Colon (tissue), 2 donors: ENCODE results near the gene XIAP.

Experiments
- FAIRE-seq: peaks from 2 replicates; lab custom pipeline; 2012; peaks lifted over from hg19 to GRCh38; lab: Jason Lieb, UNC
- donor health status: control.
- donor health status: control.

XIAP gene

DNA sequence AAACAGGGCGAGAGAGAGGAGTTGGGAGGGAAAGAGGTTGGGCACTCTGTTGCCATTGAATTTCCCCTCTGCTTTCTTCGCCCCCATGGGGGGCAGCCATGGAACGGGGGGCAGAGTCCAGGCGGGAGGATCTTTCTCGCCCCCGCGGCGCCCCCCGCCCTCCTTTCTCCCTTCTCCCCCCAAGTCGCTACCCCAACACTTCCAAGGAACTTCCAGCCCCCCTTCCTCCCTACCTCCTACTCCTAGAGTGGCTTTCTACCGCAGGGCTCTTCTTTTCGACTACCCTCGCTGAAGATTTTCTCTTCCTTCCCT is 101.1 kb downstream of the XIAP start:
- no peak for FAIRE-seq

DNA sequence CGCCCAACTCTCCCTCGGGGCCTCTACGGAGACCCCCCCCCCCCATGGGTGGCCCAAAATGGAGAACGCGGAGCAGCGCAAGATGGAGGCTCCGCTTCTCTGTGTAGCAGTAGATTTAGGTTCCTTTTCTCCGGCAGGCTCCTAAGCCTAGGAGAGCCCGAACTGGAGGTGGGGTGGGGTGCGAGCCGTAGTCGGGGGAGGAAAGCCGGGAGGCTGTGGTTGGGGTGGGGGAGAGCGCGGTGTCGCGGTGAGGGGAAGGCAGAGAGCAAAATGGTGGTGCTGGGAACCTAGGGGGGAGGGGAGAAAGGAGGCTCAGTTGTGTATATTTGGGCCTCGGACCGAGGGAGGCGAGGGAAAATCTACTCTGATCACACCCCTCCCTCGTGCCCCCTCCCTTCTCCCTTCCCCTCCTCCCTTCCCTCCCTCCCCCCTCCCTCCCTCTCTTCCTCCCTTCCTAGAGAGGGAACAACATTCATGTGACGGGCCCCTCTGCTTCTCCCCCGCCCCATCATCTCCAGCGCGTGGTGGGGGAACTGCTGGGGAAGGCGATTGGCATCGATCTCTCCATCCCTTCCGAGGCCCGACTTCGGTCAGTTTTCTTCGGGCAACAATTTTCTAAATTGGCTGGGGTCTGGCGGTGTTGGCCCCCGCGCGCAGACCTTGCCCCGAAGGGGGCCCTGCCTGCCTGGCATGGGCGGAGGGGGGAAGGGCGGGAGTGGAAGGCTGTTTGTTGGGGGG is 101.6 kb downstream of the XIAP start, which contains the start of gene STAG2:
Gene STAG2, plus strand, starts transcription at position 439 of the 738 bp plus-strand sequence. CDS start 60,922 bp downstream, outside the sequence.
- no peak for FAIRE-seq

DNA sequence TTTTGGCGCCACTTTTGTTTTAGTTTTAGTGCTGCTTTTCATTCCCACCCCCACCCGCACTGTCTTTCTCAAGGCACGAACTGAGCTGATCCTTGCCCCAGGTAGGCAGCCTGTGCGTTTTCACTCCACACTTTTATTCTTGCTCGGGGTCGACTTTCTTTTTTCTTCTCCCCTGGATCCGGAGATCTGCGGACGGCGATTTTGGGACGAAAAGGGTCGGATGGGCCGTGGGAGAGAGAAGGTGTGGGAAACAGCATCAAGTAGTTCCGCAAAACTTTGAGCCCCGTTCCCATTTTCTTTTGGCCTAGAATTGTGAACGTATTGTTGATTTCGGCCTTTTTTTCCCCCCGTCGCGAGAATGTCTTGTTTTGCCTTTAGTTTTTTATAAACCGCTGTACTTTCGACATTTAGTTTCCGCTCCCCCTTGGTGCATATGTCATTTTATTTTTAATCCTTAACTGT is 102.2 kb downstream of the XIAP start:
- FAIRE-seq = no peak

- no peak for FAIRE-seq
Observed at GRCh38 chrX:123962794-123963373, 103.0 kb downstream of the XIAP start.
